ENCODE measurements around the gene NUBPL.

The NUBPL gene

GRCh38 chr14:31561155-31561846, at the start of gene NUBPL:
NUBPL (plus strand) TSS chr14:31561404; CDS start chr14:31561440, 36 bp downstream.
- in situ Hi-C loops (cut with HindIII; ENCODE audit: low pct_ligation_motif_present, low pct_unique_long_range_greater_than_20kb, low sequenced_read_pairs): no loop called here
- DNase-seq: peak; percentile 91

GRCh38 chr14:31527087-31527486, 34.1 kb upstream of the NUBPL start:
- no peak for DNase-seq

GRCh38 chr14:31527546-31527945, 33.7 kb upstream of the NUBPL start:
- in situ Hi-C loops (cut with HindIII; ENCODE audit: low pct_ligation_motif_present, low pct_unique_long_range_greater_than_20kb, low sequenced_read_pairs): no loop called here
- DNase-seq: no peak

More at GRCh38 chr14:31527087-31527486, 34.1 kb upstream of the NUBPL start:
- in situ Hi-C loops (cut with HindIII; ENCODE audit: low pct_ligation_motif_present, low pct_unique_long_range_greater_than_20kb, low sequenced_read_pairs): no loop called here

- in situ Hi-C loops (cut with HindIII; ENCODE audit: low pct_ligation_motif_present, low pct_unique_long_range_greater_than_20kb, low sequenced_read_pairs): no loop called here
- DNase-seq: no peak
These were observed 32.2 kb upstream of the NUBPL start for GRCh38 chr14:31529053-31529452.

GRCh38 chr14:31530136-31530535, 31.1 kb upstream of the NUBPL start:
- in situ Hi-C loops (cut with HindIII; ENCODE audit: low pct_ligation_motif_present, low pct_unique_long_range_greater_than_20kb, low sequenced_read_pairs): no loop called here
- DNase-seq: no peak

- in situ Hi-C loops (cut with HindIII; ENCODE audit: low pct_ligation_motif_present, low pct_unique_long_range_greater_than_20kb, low sequenced_read_pairs): no loop called here
- no peak for DNase-seq
These were observed 24.8 kb upstream of the NUBPL start for GRCh38 chr14:31536201-31536960.

GRCh38 chr14:31541702-31542101, 19.5 kb upstream of the NUBPL start:
- in situ Hi-C loops (cut with HindIII; ENCODE audit: low pct_ligation_motif_present, low pct_unique_long_range_greater_than_20kb, low sequenced_read_pairs): no loop called here
- DNase-seq: no peak

GRCh38 chr14:31543969-31544799, 17.0 kb upstream of the NUBPL start:
- in situ Hi-C loops (cut with HindIII; ENCODE audit: low pct_ligation_motif_present, low pct_unique_long_range_greater_than_20kb, low sequenced_read_pairs): no loop called here
- DNase-seq: peak; percentile 13

- no peak for DNase-seq
- in situ Hi-C loops (cut with HindIII; ENCODE audit: low pct_ligation_motif_present, low pct_unique_long_range_greater_than_20kb, low sequenced_read_pairs): no loop called here
These were observed 16.4 kb upstream of the NUBPL start for GRCh38 chr14:31544816-31545215.

GRCh38 chr14:31545328-31545727, 15.9 kb upstream of the NUBPL start:
- DNase-seq: no peak
- in situ Hi-C loops (cut with HindIII; ENCODE audit: low pct_ligation_motif_present, low pct_unique_long_range_greater_than_20kb, low sequenced_read_pairs): no loop called here

GRCh38 chr14:31549817-31550216, 11.4 kb upstream of the NUBPL start:
- in situ Hi-C loops (cut with HindIII; ENCODE audit: low pct_ligation_motif_present, low pct_unique_long_range_greater_than_20kb, low sequenced_read_pairs): no loop called here
- no peak for DNase-seq

- in situ Hi-C loops (cut with HindIII; ENCODE audit: low pct_ligation_motif_present, low pct_unique_long_range_greater_than_20kb, low sequenced_read_pairs): no loop called here
- no peak for DNase-seq
These were observed 10.6 kb upstream of the NUBPL start for GRCh38 chr14:31550589-31550988.

- DNase-seq: no peak
- in situ Hi-C loops (cut with HindIII; ENCODE audit: low pct_ligation_motif_present, low pct_unique_long_range_greater_than_20kb, low sequenced_read_pairs): no loop called here
These were observed 5.0 kb upstream of the NUBPL start for GRCh38 chr14:31556191-31556590.

- in situ Hi-C loops (cut with HindIII; ENCODE audit: low pct_ligation_motif_present, low pct_unique_long_range_greater_than_20kb, low sequenced_read_pairs): no loop called here
- DNase-seq: no peak
These were observed 1.3 kb upstream of the NUBPL start for GRCh38 chr14:31559939-31560338.

GRCh38 chr14:31560759-31561154, 447 bp upstream of the NUBPL start:
- DNase-seq: no peak
- in situ Hi-C loops (cut with HindIII; ENCODE audit: low pct_ligation_motif_present, low pct_unique_long_range_greater_than_20kb, low sequenced_read_pairs): no loop called here

- DNase-seq: no peak
- in situ Hi-C loops (cut with HindIII; ENCODE audit: low pct_ligation_motif_present, low pct_unique_long_range_greater_than_20kb, low sequenced_read_pairs): no loop called here
These were observed 3.0 kb downstream of the NUBPL start for GRCh38 chr14:31564194-31564593.

GRCh38 chr14:31566456-31566855, 5.3 kb downstream of the NUBPL start:
- DNase-seq: no peak
- in situ Hi-C loops (cut with HindIII; ENCODE audit: low pct_ligation_motif_present, low pct_unique_long_range_greater_than_20kb, low sequenced_read_pairs): no loop called here

GRCh38 chr14:31567655-31568054, 6.5 kb downstream of the NUBPL start:
- in situ Hi-C loops (cut with HindIII; ENCODE audit: low pct_ligation_motif_present, low pct_unique_long_range_greater_than_20kb, low sequenced_read_pairs): no loop called here
- no peak for DNase-seq

- no peak for DNase-seq
- in situ Hi-C loops (cut with HindIII; ENCODE audit: low pct_ligation_motif_present, low pct_unique_long_range_greater_than_20kb, low sequenced_read_pairs): no loop called here
These were observed 7.0 kb downstream of the NUBPL start for GRCh38 chr14:31568161-31568560.
